Measurements from ENCODE around the gene TCF25.
A peak's percentile ranks its signal among the peaks of the same experiment; 100 is the strongest.
"Not testable (repeated sequence)": the region's sequence is repeated elsewhere in the genome, so short reads cannot be mapped to it uniquely, and the experiment has no call there.

The TCF25 gene

GRCh38 chr16:89921131-89921701, 47.8 kb downstream of the TCF25 start:
- peak in 3 of 4 experiments; percentile 30 to 42 (median 40) for DNase-seq

GRCh38 chr16:89921702-89922476, 48.5 kb downstream of the TCF25 start:
- DNase-seq = peak; percentile 69 to 84 (median 77)

DNA sequence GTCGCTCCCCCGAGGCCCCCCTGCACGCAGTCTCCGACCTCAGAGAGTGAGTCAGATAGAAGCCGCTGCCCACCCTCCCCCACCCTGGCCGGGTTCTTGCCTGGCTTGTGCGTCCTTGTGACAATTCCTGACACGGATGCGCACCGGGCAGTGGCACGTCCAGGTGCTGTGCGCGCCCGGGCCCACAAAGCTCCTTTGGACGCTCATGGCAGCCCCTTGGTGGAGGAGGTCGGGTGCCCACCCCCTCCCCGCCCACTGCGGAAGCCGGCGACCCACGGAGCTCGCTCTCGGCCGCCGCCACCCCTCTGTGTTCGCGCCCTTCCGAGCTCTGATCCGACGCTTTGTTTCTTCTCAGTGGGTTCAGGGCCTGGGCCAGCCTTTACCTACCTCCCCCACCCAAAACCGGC, 49.1 kb downstream of the TCF25 start:
- DNase-seq = peak; percentile 53 to 73 (median 64)

DNA sequence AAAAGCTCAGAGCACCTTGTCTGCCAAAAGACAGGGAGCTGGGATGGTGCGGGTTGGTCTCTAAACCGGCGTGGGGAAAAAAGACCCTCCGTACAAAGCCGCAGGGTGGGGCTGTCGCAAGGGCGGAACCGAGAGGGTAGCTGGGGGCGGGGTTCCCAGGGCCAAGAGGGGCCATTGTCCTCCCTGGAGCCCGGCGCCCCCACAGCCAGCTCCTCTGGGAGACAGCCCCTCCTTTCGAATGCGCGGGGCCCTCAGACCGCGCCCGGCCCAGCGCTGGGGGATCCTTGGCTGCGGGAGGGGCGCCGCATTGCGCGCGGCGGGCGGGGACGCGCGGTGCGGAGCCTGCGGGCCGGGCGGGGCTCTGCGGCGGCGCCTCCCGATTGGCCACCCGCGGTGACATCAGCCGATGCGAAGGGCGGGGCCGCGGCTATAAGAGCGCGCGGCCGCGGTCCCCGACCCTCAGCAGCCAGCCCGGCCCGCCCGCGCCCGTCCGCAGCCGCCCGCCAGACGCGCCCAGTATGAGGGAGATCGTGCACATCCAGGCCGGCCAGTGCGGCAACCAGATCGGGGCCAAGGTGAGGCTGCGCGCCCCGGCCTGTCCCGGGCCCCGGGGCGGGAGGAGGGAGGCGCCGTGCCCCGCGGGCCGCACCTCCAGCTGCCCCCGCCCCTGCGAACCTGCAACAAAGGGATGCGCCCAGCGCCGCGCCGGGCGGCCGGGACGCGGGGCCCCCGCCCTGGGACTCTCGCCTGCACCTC, 49.7 kb downstream of the TCF25 start, which contains the start of gene TUBB3:
TUBB3 (plus strand) TSS at position 459 of the 756 bp plus-strand sequence; CDS start at position 519, 60 bp downstream.
- DNase-seq = peak; percentile 76 to 92 (median 82)

GRCh38 chr16:89923640-89924296, 50.4 kb downstream of the TCF25 start:
- no peak for DNase-seq

DNA sequence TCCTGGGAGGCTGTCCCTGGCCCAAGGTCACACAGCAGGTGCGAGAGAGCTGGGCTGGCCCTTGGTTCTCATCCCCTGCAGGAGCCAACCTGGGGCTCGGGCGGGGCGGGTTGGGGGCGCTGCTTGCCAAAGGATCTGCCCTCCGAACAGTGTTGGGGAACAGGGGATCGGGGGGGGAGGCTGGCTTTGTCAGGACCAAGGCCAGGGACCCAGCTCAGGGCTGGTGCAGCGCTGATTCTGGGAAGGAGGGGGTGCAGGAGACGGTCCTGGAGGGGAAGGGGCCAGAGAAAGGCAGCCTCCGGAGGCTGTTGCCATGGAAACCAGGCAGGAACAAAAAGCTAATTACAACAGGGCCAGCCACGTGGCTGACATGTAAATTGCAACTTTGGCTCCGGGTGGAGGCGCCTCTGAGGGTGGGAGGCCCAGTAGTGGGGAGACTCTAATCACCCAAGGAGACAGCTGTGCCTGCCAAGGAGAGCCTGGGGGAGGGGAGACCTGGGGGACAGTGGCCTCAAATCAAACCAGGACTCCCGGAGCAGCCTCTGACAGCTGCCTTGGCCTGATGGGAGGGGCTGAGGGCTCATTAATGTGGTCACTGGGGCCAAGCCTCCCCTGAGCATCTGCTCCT, 51.0 kb downstream of the TCF25 start:
- DNase-seq = peak in 3 of 4 experiments; percentile 34 to 59 (median 45)

DNA sequence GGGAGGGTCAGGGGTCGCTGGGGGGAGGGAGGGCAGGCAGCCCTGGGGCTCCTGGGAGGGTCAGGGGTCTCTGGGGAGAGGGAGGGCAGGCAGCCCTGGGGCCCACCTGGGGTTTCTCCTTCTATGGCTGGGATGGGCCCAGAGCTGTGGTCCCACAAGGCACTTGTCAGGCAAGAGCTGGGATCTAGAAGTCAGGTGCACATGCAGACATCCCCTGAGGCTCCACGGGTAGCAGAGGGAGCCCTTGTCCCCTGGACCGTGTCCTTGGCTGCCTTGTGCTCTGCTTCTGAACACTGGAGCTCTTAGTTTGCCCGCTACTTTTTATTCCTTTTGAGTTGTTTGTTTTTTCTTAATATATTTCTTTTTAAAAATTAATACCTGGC, 51.5 kb downstream of the TCF25 start:
- no peak for DNase-seq

DNA sequence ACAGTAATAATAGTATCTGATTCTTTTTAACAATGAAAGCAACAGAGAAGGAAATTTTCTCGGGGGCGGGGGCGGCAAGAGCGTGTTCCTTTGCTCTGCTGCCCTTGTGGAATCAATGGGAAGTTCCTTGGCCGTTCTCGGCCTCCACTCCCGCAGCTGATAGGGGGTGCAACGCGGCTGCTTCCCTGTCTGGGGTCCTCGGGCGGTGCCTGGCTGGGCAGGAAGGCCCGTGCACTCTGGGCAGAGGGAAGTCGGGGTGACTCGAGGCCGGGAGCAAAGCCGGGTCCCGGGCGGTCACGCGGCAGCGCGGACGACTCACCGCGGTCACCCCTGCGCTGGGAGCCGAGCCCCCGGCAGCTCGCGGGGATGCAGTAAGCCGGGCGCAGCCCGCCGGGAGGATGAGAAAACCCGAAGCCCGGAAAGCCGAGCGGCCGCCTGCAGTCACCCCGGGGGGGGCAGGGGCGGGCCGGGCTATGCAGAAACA, 52.2 kb downstream of the TCF25 start:
- DNase-seq = peak; percentile 23 to 78 (median 48)

- no peak for DNase-seq
These were observed 58.0 kb downstream of the TCF25 start for GRCh38 chr16:89931305-89931896.

DNA sequence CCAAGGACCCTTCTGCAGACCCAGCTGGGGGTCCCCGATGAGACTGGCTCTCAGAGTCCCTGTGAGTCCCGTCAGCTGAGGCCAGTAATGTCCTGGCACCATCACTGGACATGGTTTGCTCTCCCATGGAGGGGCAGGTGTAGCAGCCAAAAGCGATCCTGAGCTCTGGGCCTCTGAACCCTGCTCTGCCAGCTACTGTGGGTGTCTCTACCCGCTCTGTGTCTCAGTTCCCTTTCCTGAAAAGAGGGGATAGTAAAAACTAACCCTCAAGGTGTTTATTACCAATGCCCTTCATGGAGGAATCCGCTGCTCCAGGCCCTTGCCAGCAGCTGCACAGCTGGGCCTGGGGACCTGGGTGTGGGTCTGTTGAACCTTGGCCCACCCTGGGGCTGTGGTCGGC, 58.6 kb downstream of the TCF25 start:
- DNase-seq = no peak

GRCh38 chr16:89934019-89934418, 60.6 kb downstream of the TCF25 start:
- not testable (repeated sequence) for DNase-seq

GRCh38 chr16:89934611-89935553, 61.5 kb downstream of the TCF25 start:
- no peak for DNase-seq

DNA sequence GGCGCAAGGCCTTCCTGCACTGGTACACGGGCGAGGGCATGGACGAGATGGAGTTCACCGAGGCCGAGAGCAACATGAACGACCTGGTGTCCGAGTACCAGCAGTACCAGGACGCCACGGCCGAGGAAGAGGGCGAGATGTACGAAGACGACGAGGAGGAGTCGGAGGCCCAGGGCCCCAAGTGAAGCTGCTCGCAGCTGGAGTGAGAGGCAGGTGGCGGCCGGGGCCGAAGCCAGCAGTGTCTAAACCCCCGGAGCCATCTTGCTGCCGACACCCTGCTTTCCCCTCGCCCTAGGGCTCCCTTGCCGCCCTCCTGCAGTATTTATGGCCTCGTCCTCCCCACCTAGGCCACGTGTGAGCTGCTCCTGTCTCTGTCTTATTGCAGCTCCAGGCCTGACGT, 62.2 kb downstream of the TCF25 start:
- DNase-seq = not testable (repeated sequence)

DNA sequence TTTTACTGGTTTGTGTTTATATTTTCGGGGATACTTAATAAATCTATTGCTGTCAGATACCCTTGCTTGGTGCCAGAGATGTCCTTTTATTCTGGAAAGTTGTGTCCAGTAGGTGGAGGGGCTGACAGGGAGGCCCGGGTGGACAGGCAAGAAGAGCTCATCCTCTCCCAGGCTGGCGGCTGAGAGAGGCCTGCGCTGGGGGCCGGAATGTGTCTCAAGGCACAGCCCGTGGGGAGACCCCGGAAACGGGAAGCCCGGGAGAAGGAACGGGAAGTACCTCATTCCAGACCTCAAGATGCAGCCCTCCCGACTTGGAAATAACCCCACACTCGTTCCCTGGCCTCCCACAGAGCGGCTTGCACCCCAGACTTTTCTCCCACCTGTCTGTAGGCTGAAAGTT, 62.6 kb downstream of the TCF25 start:
- DNase-seq = no peak

DNA sequence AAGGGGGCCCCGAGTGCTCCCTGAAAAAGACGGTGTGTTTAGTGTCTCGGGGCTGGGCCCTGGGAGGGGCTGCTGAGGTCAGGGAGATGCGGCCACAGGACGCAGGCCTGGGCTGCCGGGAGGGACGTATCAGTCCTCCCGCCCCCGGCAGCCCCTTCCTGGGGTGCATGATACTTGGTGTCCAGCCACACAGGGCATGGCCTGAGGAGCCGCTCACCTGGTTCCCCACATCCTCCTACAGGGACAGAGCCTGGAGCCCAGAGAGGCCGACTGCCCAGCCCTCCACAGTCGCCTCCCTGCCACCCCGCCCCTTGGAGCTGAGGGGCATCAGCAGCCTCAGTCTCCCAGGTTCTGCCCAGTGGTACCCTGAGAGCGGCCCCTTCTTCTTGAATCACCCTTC, 63.1 kb downstream of the TCF25 start:
- no peak for DNase-seq

GRCh38 chr16:89936981-89937380, 63.6 kb downstream of the TCF25 start:
- no peak for DNase-seq

DNA sequence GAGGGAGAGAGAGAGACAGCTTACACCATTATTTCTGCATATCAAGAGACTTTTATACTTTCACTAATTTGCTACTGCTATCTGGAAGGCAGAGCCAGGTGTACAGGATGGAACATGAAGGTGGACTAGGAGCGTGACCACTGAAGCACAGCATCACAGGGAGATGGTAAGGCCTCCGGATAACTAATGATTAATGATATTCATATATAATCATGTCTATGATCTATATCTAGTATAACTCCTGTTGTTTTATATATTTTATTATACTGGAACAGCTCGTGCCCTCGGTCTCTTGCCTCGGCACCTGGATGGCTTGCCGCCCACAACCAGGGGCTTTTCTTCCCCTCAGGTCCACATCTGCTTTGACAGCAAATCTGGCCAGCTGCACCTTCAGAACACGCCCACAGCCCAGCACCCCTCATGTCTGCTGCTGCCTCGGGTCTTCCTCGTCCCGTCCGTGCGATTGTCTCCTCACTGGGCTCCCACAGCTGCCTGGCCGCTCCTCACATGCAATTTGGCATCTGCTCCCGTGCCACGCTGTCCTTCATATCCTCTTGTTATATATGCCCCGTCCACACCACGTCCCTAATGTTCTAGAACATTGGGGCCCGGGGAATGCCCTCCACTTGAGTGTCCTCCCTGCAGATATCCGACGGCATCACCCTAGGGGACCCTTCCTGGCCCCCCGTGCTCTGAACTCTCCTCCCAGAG, 64.9 kb downstream of the TCF25 start:
- no peak for DNase-seq

DNA sequence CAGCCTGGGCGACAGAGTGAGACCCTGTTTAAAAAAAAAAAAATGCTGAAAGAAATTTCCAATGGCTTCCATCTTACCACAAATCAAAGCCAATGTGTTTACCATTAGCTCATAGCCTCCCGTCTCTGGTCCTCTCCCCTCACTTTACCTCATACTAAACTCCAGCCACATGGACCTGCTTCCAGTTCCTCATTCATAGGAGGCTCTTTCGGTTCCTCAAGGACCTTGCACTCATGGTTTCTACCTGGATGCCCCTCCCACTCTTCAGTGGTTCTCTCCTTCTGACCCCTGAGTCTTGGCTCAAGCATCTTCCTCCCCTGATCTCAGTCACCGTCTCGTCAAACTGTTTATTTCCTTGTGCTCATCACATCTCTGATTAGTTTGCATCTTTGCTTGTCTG, 71.4 kb downstream of the TCF25 start:
- no peak for DNase-seq

DNA sequence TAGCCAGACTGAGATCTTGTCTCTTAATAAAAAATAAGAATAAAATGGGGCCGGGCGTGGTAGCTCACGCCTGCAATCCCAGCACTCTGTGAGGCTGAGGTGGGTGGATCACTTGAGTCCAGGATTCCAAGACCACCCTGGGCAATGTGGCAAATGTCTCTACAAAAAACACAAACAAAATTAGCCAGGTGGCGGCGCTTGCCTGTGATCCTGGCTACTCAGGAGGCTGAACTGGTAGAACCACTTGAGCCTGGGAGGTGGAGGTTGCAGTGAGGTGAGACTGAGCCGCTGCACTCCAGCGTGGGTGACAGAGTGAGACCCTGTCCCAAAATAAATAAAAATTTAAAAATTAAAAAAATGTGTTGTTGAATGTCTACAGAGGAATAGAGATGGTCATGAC, 72.3 kb downstream of the TCF25 start:
- no peak for DNase-seq

GRCh38 chr16:89946515-89946914, 73.1 kb downstream of the TCF25 start:
- no peak for DNase-seq
